Stomach (tissue), 9 donors: ENCODE data around the gene JDP2. TPM values are rescaled to one million over a fixed set of nuclear protein-coding genes. Genes with fewer than 3 reads are reported as not detected.

Source experiments
- DNase-seq, 2 donors: peaks; one replicate each; pipeline versions ENCODE4 v3.0.0 to v3.0.0-alpha.2; 2013 to 2019
- H3K27ac ChIP-seq, 5 donors: fragments of 200-600 bp in 4 of 5; sonication (generic) in 4 of 5; one replicate each; pipeline ENCODE4 v1.5.1; 2013 to 2019; ENCODE audit warnings: mild to moderate bottlenecking in 1 of 5, moderate library complexity in 1 of 5
- H3K27me3 ChIP-seq, 3 donors: fragments of 200-600 bp; sonication (generic); one replicate each; pipeline ENCODE4 v1.5.1; 2017 to 2019; ENCODE audit warnings: mixed run types in 1 of 3
- H3K36me3 ChIP-seq, 4 donors: fragments of 200-600 bp; sonication (generic); 1 replicate in 3 of 4; 2 replicates in 1 of 4; pipeline ENCODE4 v1.5.1; 2016 to 2019
- H3K4me1 ChIP-seq, 4 donors: fragments of 200-600 bp; sonication (generic); one replicate each; pipeline ENCODE4 v1.5.1; 2016 to 2019
- H3K4me3 ChIP-seq, 4 donors: fragments of 200-600 bp; sonication (generic) in 3 of 4; one replicate each; pipeline ENCODE4 v1.5.1; 2016 to 2019; ENCODE audit warnings: mild to moderate bottlenecking in 1 of 4
- H3K9me3 ChIP-seq, 4 donors: fragments of 200-600 bp; sonication (generic); one replicate each; pipeline ENCODE4 v1.5.1; 2016 to 2019
- CTCF ChIP-seq, 7 experiments: fragments of 450-650 bp in 4 of 7; fragments of 200-600 bp in 3 of 7; sonication (generic) in 3 of 7; IDR thresholded peaks; one replicate each; pipeline ENCODE4 v1.5.1; 2016 to 2019; ENCODE audit warnings: antibody characterized with exemption in 7 of 7, control low read depth in 2 of 7, mild to moderate bottlenecking in 1 of 7
- EP300 ChIP-seq: sonication (generic); formaldehyde crosslinking; IDR thresholded peaks from one replicate; pipeline ENCODE4 v1.6.1; 2017; ENCODE audit warnings: antibody characterized with exemption
- POLR2A ChIP-seq, 4 donors: fragments of 450-650 bp; IDR thresholded peaks; one replicate each; pipeline ENCODE4 v1.6.1; 2016; ENCODE audit warnings: antibody characterized with exemption in 4 of 4, control low read depth in 2 of 4, mild to moderate bottlenecking in 1 of 4, moderate library complexity in 1 of 4
- POLR2AphosphoS5 ChIP-seq, 3 donors: sonication (generic); formaldehyde crosslinking; IDR thresholded peaks; one replicate each; pipeline ENCODE4 v1.6.1; 2016; ENCODE audit warnings: antibody characterized with exemption in 3 of 3
- WGBS, 5 donors: extraction: QIAGEN DNeasy Blood & Tissue Kit in 3 of 5; methylation state at CpG; one replicate each; pipeline versions ENCODE4 v1.1.5 to v1.1.7; 2013 to 2018; 5-methylcytosine and 5-hydroxymethylcytosine counted together
- intact Hi-C: fragments of 100-400 bp; cut with DNase I; formaldehyde crosslinking; loops from one replicate; pipeline ENCODE4 v1.15.1; 2023; ENCODE audit warnings: low total_unique reads
- polyA plus RNA-seq, 3 donors: library from polyadenylated mRNA; stranded (reverse); fragments of 200-250 nt; gene quantifications; one replicate each; pipeline ENCODE4 v1.2.3, GENCODE V29; 2013
- total RNA-seq, 5 donors: library from RNA; depleted of rRNA; stranded (reverse); fragments of >200 nt; gene quantifications; one replicate each; pipeline versions ENCODE4 v1.1.0 to v1.2.3, GENCODE V29; 2014 to 2016
- donor health status: healthy with polysubstance abuse.
- donor health status: Bipolar disorder and iron deficiency.
- donor health status: healthy.

JDP2 gene
- total and polyA plus RNA-seq, 8 donors, result 10.3 to 145 (median 31.6) TPM

GRCh38 chr14:75411214-75411540 lies 16.6 kb upstream of the JDP2 start:
- Histone ChIP-seq H3K27ac (no peak overlapping the region), H3K27me3 (no peaks in the 10 kb centered on the region), H3K9me3 (no peaks in the 10 kb centered on the region), H3K4me1 (no peaks in the 10 kb centered on the region), H3K4me3 (no peak overlapping the region), H3K36me3 (no peaks in the 10 kb centered on the region)
- TF ChIP-seq POLR2AphosphoS5 (IDR thresholded peaks at IDR 0.05) (no peak), CTCF (IDR thresholded peaks at IDR 0.05) (no peak), POLR2A (IDR thresholded peaks at IDR 0.05) (no peak), EP300 (no peak)
- intact Hi-C loops, result no loop called here
- no peak for DNase-seq
- WGBS, 5 donors, result 46 to 55% (median 50%) methylated on average over 6 of the region's 6 CpGs

DNA sequence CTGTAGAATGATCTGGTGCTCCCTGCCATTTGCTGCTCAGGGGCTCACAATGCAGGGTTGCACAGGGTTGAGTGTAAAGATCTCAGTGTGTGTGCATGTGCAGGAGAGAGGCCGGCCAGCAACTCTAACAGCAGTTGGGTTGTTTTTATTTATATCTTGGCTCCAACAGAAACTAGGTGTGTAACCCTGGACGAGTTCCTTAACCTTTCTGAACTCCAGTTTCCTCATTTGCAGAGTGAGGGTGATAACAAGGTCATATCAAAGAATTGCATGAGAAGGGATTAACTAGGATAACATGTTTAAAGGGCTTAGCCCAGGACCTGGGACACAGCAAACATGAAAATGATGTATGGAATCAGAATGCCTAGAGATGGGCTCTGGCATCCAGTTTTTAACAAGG lies 14.8 kb upstream of the JDP2 start:
- Histone ChIP-seq H3K4me1 (no peaks in the 10 kb centered on the region), H3K4me3 (no peak overlapping the region), H3K27ac (no peak overlapping the region), H3K27me3 (no peaks in the 10 kb centered on the region), H3K9me3 (no peaks in the 10 kb centered on the region), H3K36me3 (no peaks in the 10 kb centered on the region)
- WGBS, 5 donors, result 16 to 56% (median 38%) methylated on average over 2 of the region's 2 CpGs
- intact Hi-C loops, result no loop called here
- no peak for TF ChIP-seq POLR2A (IDR thresholded peaks at IDR 0.05)
- no peak for TF ChIP-seq EP300
- no peak for TF ChIP-seq CTCF (IDR thresholded peaks at IDR 0.05)
- no peak for DNase-seq

- Histone ChIP-seq H3K4me3 (no peak overlapping the region), H3K36me3 (no peaks in the 10 kb centered on the region), H3K4me1 (peaks cover 0 to 8% (median 5%) of the 10 kb centered on the region in 4 donors), H3K27ac (no peak overlapping the region), H3K9me3 (no peaks in the 10 kb centered on the region), H3K27me3 (no peaks in the 10 kb centered on the region)
- 25 to 46% (median 30%) methylated on average over 1 of the region's 1 CpG for WGBS, 5 donors
- TF ChIP-seq CTCF (IDR thresholded peaks at IDR 0.05) (no peak), POLR2AphosphoS5 (IDR thresholded peaks at IDR 0.05) (no peak), EP300 (no peak), POLR2A (IDR thresholded peaks at IDR 0.05) (no peak)
- intact Hi-C loops, result no loop called here
- DNase-seq, result no peak
Measured at GRCh38 chr14:75417674-75418073, 10.1 kb upstream of the JDP2 start.

- peak; percentile 63 to 75 for DNase-seq
- Histone ChIP-seq H3K36me3 (no peaks in the 10 kb centered on the region), H3K27ac (peak overlapping the region in 2 of 5 donors; percentile 29 to 47), H3K27me3 (no peaks in the 10 kb centered on the region), H3K9me3 (no peaks in the 10 kb centered on the region), H3K4me3 (peak overlapping the region in 3 of 4 donors; percentile 19 to 27 (median 24)), H3K4me1 (peaks cover 0 to 8% (median 5%) of the 10 kb centered on the region in 4 donors)
- WGBS, 5 donors, result 31 to 36% (median 32%) methylated on average over 16 of the region's 16 CpGs
- intact Hi-C loops, result no loop called here
- no peak for TF ChIP-seq POLR2A (IDR thresholded peaks at IDR 0.05)
- no peak for TF ChIP-seq POLR2AphosphoS5 (IDR thresholded peaks at IDR 0.05)
- no peak for TF ChIP-seq EP300
- no peak for TF ChIP-seq CTCF (IDR thresholded peaks at IDR 0.05)
Measured at GRCh38 chr14:75418850-75419768, 8.7 kb upstream of the JDP2 start.
